RPMI8226 (cell line): Measurements from ENCODE around the gene DDX19B.
"Not testable (repeated sequence)": the region's sequence is repeated elsewhere in the genome, so short reads cannot be mapped to it uniquely, and the experiment has no call there.

Source experiments
- DNase-seq: peaks from one replicate; pipeline ENCODE4 v3.0.0-alpha.2; 2015

The DDX19B gene

DNA sequence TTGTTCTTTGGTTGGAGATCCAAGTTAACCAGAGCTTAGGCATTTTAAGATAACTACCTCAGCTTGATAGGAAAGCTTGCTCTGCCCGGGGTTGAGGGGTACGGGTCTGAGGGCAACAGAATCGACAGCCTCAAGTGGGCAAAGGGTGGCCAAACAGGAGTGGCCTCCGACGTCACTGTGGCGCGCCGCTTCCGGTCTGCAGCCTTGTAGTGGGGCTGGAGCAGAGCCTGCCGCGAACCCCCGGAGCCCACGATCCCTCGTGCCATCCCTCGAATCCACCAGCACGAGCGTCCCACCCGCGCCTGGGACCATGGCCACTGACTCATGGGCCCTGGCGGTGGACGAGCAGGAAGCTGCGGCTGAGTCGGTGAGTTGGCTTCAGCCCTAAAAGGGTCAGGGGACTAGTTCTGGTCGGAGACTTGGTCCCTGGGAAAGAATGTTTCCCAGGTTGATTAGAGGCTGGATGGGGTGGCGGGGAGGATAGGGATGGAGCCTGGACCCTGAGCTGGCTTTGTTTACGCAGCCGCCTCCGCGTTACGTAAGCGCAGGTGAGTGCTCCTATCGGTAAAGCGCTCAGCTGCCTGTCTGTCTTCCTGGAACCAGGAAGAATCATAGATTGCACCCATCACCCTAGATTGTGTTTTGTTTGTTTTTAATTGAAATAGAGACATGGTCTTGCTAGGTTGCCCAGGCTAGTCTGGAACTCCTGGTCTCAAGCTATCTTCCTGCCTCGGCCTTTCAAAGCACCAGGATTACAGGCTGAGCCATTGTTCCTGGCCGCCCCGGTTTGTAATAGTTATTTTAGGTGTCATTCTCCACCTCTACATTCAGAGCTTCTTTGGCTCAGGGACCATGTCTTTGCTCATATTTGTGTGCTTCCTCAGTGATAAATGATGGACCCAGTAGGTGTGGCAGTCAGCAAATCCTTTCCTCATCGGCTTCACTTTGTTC is at the start of gene DDX19B:
DDX19B (plus strand) TSS at position 199 of the 951 bp plus-strand sequence; CDS start at position 311, 112 bp downstream.
- DNase-seq: peak; percentile 84

DNA sequence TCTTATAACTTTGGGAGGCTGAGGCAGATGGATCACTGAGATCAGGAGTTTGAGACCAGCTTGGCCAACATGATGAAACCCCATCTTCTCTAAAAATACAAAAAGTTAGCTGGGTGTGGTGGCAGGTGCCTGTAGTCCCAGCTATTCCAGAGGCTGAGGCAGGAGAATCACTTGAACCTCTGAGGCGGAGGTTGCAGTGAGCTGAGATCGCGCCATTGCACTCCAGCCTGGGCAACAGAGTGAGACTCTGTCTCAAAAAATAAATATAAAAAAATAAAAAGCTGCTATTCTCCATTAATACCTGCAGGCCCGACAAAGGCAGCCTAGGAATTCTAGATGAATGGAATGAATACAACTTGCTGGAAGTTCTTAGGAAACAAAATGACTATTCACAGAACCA is 49.3 kb upstream of the DDX19B start:
- DNase-seq: not testable (repeated sequence)

DNA sequence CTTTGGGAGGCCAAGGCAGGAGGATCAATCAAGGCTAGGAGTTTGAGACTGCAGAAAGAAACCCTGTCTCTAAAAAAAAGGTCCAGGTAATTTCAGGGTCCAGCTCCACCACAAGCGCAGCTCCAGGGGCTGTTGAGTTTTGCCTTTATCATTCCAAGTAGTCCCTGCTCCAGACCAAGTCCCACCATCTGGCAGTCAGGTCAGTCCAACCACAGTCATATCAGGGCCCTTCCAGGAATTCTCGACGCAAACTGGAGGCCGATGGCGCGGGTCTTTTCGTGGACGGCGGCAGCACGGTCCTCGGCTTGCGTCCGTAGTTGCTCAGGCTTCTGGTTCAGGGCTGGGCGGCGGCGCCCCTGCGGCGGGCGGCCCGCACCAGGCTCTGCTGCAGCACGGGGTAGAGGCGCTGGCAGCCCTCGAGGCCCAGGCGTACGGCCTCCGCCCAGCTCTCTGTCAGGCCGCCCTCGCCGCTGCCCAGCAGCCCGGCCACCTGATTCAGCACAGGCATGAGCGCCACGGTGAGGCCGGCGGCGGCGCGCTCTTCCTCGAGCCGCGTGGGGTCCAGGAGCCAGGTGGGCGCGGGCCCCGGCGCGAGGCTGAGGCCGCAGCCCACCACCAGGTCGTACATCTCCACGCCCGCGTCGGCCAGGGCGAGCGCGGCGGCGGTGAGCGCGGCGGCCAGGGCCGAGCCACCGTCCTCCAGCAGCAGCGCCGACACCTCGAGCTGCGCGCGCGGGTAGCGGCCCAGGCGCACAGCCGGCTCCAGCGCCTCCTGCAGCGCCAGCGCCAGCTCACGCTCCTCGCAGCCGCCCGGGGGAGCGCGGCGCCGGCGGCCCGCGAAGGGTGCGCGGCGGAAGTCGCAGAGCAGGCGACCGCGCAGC is 48.0 kb upstream of the DDX19B start:
- peak; percentile 70 for DNase-seq

DNA sequence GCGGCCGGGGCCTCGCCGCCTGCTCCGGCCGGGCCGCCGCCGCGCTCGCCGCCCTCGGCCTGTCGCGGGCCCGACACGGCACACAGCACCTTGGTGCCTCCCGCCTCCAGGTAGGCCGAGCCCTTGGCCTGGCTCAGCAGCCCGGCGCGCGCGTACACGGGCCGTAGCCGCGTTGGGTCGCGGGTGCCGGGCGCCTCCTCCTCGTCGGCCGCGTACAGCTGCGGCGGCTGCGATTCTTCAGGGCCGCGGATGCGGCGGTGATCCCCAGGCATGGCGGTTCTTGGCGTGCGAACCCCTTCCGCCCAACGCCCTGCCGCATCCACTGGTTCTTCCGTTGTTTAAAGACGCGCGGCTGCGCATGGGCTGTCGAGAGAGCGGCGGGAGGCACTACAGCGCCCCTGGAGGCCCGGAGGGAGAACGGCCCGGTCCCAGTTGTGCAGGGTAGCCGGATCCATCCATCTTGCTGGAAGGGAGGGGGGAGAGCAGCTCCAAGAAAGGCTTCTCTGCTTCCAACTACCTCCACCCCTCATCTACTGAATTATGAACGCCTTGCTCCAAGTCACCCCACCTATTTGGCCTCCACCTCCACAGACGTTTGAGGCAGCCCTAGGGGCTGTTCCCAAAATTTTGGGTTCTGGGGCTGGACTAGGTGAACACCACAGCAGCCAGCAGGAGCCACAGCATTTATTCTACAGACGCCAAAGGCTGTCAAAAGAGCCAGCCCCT is 47.2 kb upstream of the DDX19B start, which contains the start of gene EXOSC6:
EXOSC6 (minus strand) TSS at position 312 of the 726 bp plus-strand sequence; CDS start at position 272, 40 bp downstream.
- peak; percentile 98 for DNase-seq

DNA sequence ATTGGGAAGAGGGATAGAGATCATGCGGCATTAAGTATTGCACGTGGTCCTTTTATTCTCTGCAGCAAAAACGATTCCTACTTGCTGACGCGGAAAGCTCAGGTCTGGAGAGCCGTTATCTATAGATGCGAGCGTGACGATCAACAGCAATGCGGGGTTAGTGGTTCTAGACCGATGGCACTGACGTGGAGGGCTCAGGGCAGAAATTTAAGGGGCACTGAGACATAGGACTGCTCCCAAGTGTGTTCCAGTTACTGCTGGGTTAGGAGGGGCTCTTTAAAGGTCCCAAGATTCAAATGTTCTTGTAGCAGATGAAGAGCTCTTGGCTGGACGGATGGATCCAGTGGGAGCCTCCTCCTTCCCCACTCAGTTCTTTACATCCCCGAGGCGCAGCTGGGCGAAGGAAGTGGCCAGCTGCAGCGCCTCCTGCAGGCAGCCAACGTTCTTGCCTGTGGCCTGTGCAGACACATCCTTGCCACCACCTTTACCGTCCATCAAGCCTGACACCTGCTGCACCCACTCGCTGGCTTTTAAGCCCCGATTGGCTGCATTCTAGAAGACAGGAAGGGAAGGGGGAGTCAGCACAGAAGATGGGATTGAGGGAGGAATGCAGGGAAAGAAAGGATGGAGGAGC is 46.5 kb upstream of the DDX19B start:
- no peak for DNase-seq

DNA sequence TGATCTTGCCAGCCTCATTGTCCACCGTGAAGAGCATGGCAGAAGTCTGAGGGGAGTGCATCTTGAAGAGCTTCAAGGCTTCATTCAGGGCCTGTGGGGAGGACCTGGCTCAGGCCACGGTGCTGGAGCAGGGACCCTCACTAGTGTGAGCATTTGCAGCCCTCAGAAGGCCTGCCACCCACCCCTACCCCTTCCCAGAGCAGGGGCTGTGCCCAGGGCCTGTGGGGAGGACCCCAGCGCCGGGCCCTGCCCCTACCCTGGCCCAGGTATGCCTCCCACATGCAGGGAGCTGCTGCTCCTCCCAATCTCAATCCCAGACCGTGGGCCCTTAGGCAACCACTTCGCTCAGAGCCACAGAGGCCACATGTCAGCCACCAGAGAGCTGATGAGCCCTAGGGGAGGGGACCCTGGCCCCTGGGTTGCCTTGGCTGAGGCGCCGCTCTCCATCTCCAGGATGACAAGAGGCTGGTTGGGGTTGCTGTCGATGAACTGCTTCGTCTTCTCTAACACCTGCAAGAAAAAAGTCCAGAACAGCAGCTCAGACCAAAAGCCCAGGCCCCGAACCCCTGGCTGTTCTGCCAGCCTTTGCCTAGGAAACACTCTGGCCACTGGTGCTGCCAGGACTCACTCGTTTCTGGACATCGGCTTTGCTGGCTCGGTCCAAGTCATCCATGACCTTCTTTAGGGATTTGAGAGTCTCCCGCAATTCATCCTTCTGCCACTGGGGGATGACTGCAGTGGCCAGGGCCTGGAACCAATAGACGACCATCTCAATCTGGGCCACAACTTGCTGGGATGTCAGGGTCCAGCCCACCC is 45.5 kb upstream of the DDX19B start:
- DNase-seq: peak; percentile 40

DNA sequence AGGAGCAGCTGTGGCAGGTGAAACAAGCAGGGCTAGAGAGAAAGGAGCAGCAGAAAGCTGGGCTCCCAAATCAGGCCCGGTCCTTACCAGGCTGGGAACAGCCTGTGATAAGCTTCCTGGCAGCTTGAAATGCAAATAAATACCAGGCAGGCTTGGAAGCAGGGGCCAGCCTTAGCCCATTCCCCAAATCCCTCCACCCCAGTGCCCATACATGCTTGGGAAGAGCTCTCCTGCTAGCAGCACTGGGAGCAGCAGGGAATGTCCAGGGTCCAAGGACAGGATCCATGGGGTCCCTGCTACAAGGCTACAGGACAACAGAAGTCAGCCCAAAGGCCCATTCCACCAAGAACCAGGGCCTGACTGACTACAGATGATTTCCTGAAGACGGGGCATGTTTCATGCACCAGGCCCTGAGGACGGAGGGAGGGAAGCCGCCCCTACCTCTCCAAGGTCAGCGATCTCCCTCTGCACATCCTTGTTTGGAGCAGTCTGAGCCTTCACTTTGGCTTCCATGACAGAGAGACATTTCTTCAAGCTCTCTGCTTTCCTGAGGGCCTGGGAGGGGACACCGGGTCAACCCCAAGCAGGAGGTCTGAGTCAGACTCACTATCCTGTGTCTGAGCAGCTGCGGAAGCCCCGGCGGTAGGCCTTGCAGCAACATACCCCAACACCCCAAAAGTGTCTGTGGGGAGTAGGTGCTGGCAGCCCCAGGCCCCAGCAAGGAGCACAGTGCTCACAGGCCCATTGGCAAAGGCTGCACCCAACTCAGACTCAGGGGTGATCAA is 44.6 kb upstream of the DDX19B start:
- DNase-seq: no peak

DNA sequence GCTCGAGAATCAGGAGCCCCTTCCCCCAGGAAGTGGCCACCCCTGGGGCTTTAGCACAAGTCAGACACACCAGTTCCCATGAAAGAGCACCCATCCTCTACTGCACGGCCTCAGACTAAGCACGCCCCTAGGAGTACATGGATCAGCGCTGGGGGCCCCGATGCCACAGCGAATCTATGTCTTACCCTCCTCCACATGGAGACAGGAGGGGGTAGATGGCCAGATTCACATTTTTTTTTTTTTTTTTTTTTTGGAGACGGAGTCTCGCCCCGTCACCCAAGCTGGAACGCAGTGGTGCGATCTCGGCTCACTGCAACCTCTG is 44.1 kb upstream of the DDX19B start:
- no peak for DNase-seq

DNA sequence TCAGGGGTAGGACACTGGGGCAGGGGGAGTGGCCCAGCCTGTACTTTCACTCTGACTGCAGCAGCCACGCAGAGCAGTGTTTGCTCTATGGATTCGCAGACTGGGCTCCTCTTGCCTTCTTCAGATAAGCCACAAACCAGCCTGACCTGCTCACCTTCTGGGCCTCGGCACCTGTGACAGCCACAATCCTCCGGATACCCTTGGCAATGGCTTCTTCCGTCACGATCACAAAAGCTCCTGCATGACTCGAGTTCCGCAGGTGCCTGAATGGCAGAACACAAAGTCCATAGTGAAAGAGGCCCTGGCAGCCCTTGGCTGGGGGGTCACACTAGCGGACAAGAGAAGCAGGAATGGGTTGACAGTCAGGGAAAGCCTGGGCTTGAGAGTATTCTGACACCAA is 43.4 kb upstream of the DDX19B start:
- no peak for DNase-seq

DNA sequence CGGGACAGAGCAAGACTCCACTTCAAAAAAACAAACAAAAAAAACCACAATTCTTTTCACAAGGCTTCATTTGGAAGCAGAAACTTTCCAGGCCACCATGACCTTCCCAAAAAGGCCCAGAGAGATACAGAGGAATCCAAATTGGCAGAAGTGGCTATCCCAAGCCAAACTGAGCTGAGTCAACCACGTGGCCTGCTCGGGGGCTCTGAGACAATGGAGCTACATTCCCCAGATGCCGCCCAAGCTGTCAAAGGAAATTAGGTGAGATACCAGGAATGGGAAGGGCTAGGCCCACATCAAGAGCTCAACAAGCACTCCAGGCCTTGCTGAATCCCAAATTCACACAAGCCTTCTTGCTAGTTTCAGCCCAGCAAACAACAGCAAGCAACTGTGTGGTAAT is 41.6 kb upstream of the DDX19B start:
- DNase-seq: no peak

DNA sequence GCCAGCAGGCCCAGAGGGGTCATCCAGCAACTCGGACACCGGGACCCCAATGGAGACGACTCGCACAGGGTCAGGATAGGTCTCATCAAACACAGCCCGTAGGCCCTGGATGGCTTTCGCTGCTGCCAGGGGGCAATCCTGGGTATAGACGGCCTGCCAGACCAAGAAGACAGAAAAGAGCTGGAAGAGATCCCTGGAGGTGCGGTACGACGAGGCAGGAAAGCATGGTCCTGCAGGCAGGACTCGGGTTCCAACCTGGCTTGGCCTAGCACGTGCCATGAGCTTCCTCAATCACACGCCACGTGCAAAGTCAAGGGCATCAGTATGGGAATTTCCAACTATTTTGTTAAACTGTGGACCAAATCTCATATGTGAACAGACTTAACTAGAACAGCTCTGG is 40.9 kb upstream of the DDX19B start:
- no peak for DNase-seq

DNA sequence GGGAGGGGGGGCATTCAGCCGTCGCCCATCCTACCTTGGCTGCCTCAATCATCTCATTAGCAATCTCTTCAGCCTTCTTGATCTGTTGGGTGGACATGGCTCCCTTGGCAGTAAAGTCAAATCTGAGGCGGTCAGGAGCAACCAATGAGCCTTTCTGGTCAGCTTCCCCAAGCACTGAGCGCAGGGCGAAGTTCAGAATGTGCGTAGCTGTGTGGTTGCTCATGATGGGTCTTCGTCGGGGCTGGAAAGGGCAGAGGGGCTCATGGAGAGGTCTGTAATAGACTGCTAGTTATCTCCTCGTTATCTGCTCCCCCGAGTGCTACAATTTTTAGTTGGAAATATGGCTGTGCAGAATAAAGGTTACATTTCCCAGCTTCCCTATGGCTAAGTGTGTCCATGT is 40.0 kb upstream of the DDX19B start:
- no peak for DNase-seq

DNA sequence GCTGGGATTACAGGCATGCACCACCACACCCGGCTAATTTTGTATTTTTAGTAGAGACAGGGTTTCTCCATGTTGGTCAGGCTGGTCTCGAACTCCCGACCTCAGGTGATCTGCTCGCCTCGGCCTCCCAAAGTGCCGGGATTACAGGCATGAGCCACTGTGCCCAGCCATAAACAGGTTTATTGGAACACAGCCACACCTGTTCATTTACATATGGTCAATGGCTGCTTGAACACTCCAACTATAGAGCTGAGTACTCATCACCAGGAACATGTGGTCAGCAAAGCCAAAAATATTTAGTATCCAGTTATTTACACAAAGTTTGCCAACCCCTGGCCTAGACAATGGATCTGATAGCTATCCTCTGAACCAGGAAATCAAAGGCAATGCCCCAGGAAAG is 39.1 kb upstream of the DDX19B start:
- DNase-seq: not testable (repeated sequence)

DNA sequence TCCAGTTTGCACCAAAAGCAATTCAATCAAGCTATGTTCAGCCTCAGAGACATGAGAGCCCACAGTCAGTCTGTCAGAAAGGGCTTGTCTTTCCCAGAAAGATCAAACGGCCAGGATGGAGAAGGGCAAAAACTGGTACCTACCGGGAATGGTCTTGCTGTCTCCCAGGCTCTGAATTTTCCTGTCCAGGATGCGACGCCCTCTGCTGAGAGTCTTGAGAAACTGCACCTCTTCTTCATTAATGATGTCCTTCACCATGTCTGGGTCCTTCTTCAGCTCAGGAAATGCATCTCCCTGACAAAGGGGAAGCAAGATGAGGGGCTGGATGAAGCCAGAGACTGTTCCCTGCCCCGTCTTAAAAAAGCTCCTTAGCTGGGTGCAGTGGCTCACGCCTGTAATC is 31.5 kb upstream of the DDX19B start:
- DNase-seq: peak; percentile 37

DNA sequence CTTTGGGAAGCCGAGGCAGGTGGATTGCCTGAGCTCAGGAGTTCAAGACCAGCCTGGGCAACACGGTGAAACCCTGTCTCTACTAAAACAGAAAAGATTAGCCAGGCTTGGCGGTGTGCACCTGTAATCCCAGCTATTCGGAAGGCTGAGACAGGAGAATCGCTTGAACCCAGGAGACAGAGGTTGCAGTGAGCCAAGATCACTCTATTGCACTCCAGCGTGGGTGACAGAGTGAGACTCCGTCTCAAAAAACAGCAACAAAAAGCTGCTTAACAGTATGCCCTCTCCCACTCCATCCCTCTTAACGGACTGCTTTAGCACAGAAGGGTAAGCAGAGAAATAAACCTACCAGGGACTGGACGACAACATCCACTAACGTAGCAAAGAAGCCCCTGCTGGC is 31.1 kb upstream of the DDX19B start:
- DNase-seq: not testable (repeated sequence)

DNA sequence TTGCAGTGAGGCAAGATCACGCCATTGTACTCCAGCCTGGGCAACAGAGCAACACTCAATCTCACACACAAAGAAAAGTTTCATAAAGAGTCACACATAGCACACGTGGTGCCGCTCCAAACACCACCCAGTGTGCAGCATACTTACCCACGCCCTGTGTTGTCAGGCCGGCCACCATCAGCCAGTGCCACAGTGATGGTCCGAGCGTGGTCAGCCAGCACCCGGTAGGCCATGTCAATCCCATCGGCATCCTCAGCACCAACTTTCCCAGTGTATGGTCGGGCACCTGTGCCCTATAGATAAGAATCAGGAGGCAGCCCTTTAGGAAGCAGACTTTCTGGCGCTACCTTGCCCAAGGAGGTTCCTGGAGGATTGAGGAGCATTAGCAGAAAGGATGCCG is 29.5 kb upstream of the DDX19B start:
- DNase-seq: no peak

DNA sequence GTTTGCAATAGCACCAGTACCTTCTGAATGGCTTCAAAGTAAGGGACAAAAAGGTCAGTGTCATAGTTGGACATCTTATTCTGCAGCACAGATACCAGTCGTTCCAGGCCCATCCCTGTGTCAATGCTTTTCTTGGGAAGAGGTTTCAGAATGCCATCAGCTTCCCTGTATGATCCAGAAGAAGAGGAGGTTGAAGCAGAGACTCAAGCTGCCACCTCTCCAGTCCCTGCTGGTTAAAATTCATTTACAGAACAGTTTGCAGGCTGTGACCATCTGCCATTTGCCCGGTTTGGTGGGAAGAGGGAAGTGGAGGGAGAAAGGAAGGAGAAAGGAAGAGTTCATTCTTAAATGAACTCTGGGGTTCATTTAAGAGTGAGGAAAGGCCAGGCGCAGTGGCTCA is 28.8 kb upstream of the DDX19B start:
- DNase-seq: no peak

DNA sequence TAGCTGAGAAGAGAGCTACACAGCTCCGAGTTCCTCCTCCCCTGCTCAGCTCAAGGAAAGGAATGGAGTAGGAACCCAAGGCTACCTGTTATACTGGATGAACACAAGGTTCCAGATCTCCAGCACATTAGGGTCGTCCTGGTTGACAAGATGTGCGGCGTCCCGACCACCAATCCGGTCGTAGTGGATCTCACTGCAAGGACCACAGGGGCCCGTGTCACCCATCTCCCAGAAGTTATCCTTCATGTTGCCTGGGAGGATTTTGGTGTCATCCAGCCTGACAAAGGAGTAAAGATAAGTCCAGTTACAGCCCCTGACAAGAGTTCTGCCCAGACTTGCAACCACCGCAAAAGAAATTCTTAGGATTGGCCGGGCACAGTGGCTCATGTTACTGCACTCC is 27.3 kb upstream of the DDX19B start:
- DNase-seq: no peak

DNA sequence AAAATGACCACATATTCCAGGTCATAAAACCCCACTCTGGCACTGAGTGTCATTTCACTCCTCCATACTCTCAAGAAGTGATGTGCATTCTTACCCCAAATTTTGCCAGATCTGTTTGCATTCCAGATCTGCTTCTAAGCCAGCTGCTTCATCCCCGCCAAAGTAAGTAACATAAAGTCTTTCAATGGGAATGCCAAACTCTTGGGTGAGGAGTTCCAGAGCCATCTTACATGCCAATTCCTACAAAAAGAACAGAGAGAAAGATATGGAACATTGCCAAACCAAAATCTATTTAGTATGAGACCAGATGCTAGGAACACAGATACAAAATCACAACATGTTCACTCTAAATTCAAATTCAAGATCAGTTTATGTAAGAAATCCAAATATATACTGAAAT is 22.6 kb upstream of the DDX19B start:
- DNase-seq: no peak

DNA sequence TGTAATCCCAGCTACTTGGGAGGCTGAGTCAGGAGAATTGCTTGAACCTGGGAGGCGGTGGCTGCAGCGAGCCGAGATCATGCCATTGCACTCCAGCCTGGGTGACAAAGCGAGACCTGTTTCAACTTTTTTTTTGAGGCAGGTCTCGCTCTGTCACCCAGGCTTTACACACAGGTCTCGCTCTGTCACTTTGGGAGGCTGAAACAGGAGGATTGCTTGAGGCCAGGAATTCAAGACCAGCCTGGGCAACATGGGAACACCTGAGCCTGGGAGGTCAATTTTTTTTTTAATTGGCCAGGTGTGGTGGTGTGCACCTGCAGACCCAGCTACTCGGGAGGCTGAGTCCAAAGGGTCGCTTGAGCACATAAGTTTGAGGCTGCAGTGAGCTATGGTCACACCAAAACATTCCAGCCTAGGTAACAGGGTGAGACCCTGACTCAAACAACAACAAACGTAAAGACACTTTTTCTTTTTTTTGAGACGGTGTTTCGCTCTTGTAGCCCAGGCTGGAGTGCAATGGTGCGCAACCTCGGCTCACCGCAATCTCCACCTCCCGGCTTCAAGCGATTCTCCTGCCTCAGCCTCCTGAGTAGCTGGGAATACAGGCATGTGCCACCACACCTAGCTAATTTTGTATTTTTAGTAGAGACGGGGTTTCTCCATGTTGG is 11.5 kb upstream of the DDX19B start:
- DNase-seq: not testable (repeated sequence)
